AG04449 (cell line): Measurements from ENCODE around the gene CPA2.

Experiments
- CTCF ChIA-PET: fragments of 350-600 bp; formaldehyde crosslinking; extraction: SDS; loops from one replicate; lab custom pipeline; 2021; ENCODE audit warnings: antibody characterized with exemption; lab: Yijun Ruan, JAX
- POLR2A ChIA-PET: fragments of 400-600, 350-600 bp; formaldehyde crosslinking; extraction: SDS; loops from one replicate; lab custom pipeline; 2020; ENCODE audit warnings: antibody characterized with exemption, inconsistent platforms; lab: Yijun Ruan, JAX
- DNase-seq: peaks from one replicate; pipeline ENCODE4 v3.0.0-alpha.2; 2010; ENCODE audit warnings: low read depth, low spot score
- H3K4me3 ChIP-seq: 2 replicates; pipeline ENCODE4 v1.5.1; 2011; ENCODE audit warnings: low read depth, mild to moderate bottlenecking, control low read depth, low read length
- CTCF ChIP-seq: IDR thresholded peaks from one replicate; pipeline ENCODE4 v1.5.1; 2011; ENCODE audit warnings: mild to moderate bottlenecking, moderate library complexity, low read length, control low read depth, inconsistent platforms; ENCODE audit not compliant: insufficient read depth; ENCODE audit errors: missing control alignments

CPA2 gene

DNA sequence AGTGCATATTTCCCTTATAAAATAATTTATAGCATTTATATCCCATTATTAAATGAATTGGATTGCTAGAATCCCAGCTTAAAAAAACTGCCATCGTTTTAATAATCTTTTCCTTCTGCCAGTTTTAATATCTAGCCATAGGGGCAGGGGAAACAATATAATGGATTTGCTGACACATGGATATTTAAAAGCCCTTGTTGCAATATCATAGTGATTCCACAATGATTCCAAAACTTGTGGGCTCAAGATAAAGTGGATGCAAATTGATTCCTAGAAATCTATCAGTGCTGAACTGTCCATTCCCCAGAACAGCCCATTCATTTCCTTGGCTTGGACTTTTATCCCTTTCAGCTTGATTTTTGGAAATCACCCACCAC lies 2.6 kb downstream of the CPA2 start:
- ChIA-PET POLR2A (no interaction called here), CTCF (interaction anchor here (0.9 to 1.3 kb wide), 2 partner anchors 9 to 11 kb away, joined by 3 to 6 read pairs; no protein-coding TSS in a partner anchor)
- TF ChIP-seq CTCF = no peak
- DNase-seq = no peak
- H3K4me3 ChIP-seq = no peak overlapping the region

DNA sequence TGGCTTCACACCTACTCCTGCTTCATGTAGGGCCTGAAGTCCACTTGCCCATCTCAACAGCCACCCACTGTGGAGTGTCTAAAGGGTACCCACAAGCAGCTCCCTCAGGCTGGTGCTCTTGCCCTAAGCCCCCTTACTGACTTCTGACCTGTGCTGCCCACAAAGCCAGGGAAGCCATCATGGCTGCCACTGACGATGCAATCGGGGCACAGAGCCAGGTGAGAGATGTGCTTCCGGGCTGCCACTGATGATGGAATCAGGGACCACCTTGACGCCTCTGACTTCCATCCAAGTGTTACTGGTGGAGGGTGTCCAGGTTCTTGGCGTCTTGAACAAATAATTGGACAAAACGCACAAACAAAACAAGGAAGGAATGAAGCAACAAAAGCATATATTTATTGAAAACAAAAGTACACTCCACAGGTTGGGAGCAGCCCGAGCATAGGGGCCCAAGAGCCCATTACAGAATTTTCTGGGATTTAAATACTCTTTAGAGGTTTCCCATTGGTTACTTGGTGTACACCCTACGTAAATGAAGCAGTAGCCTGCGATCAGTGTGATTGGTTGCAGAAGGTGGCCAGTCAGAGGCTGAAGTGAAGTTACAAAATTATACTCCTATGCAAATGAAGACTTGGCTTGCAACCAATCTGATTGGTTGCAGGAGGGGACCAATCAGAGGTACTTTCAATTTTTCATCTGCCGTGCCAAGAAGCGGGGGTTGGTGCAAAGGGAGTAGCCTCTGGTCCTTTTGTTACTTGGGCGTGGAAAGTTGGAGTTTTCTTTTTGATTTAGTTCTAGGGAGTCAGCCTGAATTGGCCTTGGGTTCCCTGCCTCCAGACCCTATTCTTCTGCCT lies 4.5 kb downstream of the CPA2 start:
- ChIA-PET POLR2A (no interaction called here), CTCF (interaction anchor here (1.0 to 2.1 kb wide), 3 partner anchors 8 to 16 kb away, joined by 3 to 6 read pairs (median 5); no protein-coding TSS in a partner anchor)
- H3K4me3 ChIP-seq = no peak overlapping the region
- TF ChIP-seq CTCF = no peak
- no peak for DNase-seq

DNA sequence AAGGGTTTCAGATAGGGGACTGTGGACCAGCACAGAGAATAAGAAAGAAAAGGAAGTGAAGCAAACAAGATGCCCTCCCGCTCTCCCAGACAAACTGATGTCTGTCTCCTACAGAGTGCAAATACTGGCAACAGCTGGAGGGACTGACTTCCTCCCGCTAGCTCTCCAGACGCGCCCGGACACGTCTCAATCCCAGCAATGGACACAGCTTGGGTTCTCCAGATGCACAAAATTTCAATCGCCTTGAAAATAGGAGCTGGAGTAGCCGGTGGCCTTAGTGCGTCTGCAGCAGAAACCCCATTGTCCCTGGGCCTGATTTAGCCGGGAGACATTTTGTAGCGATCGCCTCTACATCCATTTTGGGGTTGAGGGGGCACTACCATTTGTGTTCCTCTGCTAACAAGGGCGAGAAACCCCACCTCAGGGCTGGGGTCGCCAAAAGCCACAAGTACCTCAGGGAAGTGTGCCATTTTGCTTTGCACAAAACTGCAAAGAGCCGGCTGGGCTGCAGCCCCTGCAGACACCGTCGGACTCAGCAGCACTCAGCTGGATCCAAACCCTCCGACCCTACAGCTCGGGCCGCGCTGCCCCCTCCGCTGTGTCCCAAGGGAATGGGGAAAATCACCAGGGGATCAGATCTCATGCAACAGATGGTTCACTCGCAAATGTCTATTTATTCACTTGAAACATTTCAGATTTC lies 5.9 kb downstream of the CPA2 start:
- DNase-seq = no peak
- ChIA-PET CTCF (interaction anchor here (1.0 to 2.1 kb wide), 4 partner anchors 9 to 17 kb away, joined by 3 to 6 read pairs (median 4); no protein-coding TSS in a partner anchor), POLR2A (interaction anchor here (0.9 to 1.2 kb wide), 3 partner anchors 67 to 221 kb away, joined by 3 to 7 read pairs (median 5); partner anchors contain the start of gene TMEM209)
- no peak for TF ChIP-seq CTCF
- H3K4me3 ChIP-seq = no peak overlapping the region

DNA sequence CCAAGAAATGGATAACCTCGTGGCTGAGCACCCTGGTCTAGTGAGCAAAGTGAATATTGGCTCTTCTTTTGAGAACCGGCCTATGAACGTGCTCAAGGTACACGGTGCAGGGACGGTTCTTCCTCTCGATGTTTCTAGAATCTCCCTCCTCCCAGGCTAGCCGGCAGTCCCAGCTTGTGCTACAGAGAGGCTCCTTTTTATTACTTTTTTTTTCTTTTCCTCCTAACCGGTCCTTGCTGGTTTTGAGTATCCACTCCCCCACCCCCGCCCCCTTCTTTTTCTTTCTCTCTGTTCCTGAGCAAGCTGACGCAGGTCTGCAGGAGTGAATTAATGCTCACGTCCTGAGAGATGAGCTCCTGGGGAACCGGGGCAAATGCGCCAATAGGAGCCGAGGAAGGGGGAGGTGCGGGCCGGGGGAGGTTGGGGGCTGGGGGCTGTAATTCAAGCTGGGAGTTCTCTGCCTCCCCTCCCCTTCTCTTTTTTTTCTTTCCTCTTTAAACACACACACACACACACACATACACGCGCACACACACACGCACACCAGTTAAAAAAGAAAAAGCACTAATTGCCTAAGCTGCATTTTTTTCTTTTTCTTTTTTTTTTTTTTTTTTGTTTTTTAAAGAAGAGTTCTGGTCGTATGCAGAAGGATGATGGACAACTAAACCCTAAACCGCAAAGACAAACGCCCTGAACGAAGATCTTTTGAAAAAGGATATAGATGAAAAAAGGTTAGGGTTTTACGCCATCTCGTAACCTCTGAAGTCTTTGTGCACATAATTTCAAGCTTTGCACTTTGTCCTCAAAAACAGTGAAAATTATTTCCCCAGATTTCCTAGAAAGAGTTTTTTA lies 6.6 kb downstream of the CPA2 start:
- H3K4me3 ChIP-seq = peak overlapping the region; percentile 20; the same call in 1 of the 2 replicates
- ChIA-PET CTCF (interaction anchor here (0.6 to 2.1 kb wide), 6 partner anchors 10 to 68 kb away, joined by 3 to 6 read pairs (median 4); partner anchors contain the start of gene TMEM209), POLR2A (interaction anchor here (0.8 to 1.2 kb wide), 4 partner anchors 20 to 221 kb away, joined by 3 to 7 read pairs (median 4); partner anchors contain the start of genes CPA4 and TMEM209)
- DNase-seq = no peak
- no peak for TF ChIP-seq CTCF

- no peak for TF ChIP-seq CTCF
- DNase-seq = no peak
- ChIA-PET CTCF (interaction anchor here (0.6 to 1.9 kb wide), 4 partner anchors 10 to 69 kb away, joined by 3 to 5 read pairs (median 3); partner anchors contain the start of gene TMEM209), POLR2A (interaction anchor here (0.8 to 1.0 kb wide), 2 partner anchors 19 to 69 kb away, joined by 3 to 5 read pairs; partner anchors contain the start of genes CPA4 and TMEM209)
- H3K4me3 ChIP-seq = no peak overlapping the region
These were observed 7.2 kb downstream of the CPA2 start for GRCh38 chr7:130273933-130274255.
